Measurements from ENCODE around the gene MFGE8.

DNA sequence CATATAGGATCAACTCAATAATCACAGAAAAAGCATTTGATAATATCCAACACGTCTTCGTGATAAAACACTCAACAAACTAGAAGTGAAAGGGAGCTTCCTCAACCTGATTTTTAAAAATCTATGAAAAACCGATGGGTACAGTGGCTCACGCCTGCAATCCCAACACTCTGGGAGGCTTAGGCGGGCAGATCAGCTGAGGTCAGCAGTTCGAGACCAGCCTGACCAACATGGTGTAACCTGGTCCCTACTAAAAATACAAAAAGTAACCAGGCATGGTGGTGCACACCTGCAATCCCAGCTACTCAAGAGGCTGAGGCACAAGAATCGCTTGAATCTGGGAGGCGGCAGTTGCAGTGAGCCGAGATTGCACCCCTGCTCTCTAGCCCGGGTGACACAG is 2.2 kb upstream of the MFGE8 start:
- TF ChIP-seq CTCF (conservative IDR thresholded peaks at IDR 0.05) (no peak), EZH2 (IDR thresholded peaks at IDR 0.05; ENCODE audit: low read depth) (no peak)

Measured in PC-9 (cell line).